Medulla oblongata (tissue), 1 donor: Measurements from ENCODE around the gene LIMA1.
"Not testable (repeated sequence)": the region's sequence is repeated elsewhere in the genome, so short reads cannot be mapped to it uniquely, and the experiment has no call there.

Experiments
- DNase-seq: peaks from one replicate; pipeline ENCODE4 v3.0.0-alpha.2; 2015; ENCODE audit errors: extremely low spot score

LIMA1 gene

DNA sequence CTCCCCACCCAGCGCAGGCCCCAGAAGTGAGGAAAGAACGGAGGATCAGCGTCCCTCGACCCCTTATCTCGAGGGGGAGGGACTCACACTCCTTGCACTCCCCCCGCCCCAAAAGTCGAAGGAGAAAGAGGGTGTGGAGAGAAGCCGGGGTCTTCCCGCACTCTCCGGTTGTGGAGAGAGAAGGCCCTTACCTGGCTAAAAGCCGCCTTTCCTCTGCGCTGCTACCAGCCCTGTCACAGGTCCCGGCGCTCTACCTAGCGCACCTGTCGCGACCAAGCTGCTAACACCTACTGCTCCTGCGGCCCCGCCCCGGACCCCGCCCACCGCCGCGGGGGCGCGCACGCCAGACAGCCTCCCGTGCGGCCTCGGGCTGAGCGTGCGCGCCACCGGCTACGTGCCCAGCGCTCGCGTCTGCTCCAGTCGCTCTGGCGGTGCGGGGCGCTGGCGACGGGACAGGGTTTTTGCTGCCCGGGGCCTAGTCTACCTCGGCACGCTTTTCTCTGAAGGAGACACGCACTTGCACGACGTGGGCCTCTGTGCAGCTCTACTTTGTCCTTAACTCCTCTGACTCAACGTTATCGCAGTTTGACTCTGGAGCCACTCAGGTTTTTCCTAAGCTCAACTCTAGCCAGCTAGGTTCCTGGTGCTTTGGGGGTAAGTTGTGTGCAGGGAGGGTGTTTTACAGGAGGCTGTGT lies at the start of gene LIMA1:
Gene LIMA1, minus strand, starts transcription at position 292 of the 695 bp plus-strand sequence. CDS start 34,769 bp downstream, outside the sequence.
- DNase-seq = peak; percentile 86

DNA sequence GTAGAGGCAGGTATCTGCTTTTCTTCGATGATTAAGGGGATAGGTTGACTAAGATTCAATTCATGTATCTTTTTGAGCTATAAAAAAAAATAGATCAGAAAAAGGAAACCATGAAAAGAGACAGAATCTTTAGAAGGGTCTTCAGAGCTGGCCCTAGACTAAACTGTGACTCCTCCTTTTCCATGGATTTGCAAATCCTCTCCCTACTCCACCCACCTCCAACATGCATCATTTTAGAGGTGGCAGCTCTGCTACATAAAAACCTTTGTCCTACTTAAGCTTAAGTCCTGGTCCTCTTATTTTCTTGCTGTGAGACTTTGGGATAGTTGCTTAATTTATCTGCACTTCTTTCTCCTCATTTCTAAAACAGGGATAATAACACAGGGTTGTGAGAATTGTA lies 48.4 kb upstream of the LIMA1 start:
- no peak for DNase-seq

DNA sequence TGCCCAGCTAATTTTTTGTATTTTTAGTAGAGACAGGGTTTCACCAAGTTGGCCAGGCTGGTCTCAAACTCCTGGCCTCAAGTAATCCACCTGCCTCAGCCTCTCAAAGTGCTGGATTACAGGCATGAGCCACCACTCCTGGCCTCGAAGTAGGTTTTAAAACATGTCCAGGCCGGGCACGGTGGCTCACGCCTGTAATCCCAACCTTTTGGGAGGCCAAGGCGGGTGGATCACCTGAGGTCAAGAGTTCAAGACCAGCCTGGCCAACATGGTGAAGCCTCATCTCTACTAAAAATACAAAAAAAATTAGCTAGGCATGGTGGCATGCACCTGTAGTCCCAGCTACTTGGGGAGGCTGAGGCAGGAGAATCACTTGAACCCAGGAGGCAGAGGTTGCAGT lies 45.3 kb upstream of the LIMA1 start:
- not testable (repeated sequence) for DNase-seq

DNA sequence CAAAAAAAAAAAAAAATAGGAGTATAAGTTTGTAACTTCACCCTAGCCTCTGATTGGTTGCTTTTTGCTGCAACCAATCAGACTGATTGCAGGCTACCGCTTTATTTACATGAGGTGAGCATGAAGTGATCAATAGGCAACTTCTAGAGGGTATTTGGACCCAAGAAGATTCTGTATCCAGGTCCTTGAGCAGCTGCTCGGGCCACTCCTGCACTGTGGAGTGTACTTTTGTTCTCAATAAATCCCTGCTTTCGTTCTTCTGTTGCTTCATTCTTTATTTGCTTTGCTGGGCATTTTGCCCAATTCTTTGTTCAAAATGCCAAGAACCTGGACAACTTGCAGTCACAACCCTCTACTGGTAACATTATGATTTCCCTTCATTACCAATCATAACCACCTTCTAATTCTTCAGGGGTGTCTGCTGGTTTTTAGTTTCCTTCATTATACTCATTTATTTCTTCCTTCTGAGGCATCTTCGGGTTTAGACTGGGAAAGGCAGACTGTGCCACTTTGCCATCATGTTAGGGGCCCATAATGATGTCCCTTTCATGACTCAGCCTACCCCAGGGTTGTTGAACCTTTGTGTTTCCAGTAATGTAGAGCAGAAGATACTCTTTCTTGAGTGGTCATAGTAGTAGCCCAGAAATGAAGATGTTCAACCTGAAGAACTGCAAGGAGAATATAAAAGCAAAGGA lies 43.4 kb upstream of the LIMA1 start:
- DNase-seq = peak; percentile 23

GRCh38 chr12:50325890-50326391 lies 42.6 kb upstream of the LIMA1 start:
- DNase-seq = no peak

DNA sequence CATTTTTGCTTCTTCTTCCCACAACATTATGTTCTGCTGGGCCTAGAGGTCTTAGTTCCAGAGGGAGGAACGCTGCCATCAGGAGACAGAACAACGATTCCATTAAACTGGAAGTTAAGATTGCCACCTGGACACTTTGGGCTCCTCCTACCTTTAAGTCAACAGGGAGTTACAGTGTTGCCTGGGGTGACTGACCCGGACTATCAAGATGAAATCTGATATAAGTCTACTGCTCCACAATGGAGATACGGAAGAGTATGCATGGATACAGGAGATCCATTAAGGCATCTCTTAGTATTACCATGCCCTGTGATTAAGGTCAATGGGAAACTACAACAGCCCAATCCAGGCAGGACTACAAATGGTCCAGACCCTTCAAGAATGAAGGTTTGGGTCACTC lies 41.5 kb upstream of the LIMA1 start:
- DNase-seq = not testable (repeated sequence)

DNA sequence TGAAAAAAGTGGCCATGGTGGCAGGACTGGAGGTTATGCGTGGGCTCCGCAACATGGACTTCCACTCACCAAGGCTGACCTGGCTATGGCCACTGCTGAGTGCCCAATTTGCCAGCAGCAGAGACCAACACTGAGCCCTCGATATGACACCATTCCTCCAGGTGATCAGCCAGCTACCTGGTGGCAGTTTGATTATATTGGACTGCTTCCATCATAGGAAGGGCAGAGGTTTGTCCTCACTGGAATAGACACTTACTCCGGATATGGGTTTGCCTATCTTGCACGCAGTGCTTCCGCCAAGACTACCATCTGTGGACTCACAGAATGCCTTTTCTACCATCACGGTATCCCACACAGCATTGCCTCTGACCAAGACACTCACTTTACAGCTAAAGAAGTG lies 40.8 kb upstream of the LIMA1 start:
- DNase-seq = not testable (repeated sequence)

- no peak for DNase-seq
Observed at GRCh38 chr12:50322206-50322605, 38.9 kb upstream of the LIMA1 start.

DNA sequence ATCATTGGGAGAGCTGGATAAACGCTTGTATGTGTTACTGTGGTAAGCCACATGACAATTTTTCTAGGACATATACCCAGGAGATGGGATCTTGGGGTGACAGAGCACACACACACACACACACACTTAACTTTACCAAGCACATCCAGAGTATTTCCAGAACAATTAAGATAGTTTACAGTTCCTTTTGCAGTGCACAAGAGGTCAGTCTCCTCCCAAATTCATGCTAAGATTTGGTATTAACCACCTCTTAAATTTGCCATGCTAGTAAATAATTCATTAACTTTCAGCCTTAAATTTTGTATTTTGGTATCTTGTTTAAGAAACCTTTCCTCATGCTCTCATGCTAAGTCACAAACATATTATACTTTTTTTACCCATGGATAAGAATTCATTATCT lies 33.9 kb upstream of the LIMA1 start:
- DNase-seq = no peak

DNA sequence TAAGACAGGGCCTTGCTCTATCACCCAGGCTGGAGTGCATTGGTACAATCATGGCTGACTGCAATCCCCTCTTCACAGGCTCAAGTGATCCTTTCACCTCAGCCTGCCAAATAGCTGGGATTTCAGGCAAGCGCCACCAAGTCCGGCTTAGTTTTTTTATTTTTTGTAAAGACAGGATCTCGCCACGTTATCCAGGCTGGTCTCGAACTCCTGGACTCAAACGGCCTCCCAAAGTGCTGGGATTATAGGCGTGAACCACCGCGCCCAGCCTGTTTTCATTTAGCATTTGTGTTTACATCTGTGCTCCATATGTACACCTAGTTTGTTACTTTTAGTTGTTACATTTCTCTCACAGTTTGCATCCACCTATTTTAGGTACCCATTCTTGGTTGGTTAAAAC lies 32.5 kb upstream of the LIMA1 start:
- no peak for DNase-seq

- DNase-seq = peak; percentile 12
Observed at GRCh38 chr12:50314636-50315312, 31.5 kb upstream of the LIMA1 start.

DNA sequence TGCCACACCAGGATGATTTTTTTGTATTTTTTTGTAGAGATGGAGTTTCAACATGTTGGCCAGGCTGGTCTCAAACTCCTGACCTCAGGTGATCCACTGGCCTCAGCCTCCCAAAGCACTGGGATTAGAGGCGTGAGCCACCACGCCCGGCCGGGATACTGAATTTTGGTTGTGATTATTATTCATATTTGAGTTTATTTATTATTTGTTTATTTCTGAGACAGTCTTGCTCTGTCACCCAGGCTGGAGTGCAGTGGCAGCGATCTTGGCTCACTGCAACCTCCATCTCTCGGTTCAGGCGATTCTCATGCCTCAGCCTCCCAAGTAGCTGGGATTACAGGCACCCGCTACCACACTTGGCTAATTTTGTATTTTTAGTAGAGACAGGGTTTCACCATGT lies 30.7 kb upstream of the LIMA1 start:
- DNase-seq = not testable (repeated sequence)

DNA sequence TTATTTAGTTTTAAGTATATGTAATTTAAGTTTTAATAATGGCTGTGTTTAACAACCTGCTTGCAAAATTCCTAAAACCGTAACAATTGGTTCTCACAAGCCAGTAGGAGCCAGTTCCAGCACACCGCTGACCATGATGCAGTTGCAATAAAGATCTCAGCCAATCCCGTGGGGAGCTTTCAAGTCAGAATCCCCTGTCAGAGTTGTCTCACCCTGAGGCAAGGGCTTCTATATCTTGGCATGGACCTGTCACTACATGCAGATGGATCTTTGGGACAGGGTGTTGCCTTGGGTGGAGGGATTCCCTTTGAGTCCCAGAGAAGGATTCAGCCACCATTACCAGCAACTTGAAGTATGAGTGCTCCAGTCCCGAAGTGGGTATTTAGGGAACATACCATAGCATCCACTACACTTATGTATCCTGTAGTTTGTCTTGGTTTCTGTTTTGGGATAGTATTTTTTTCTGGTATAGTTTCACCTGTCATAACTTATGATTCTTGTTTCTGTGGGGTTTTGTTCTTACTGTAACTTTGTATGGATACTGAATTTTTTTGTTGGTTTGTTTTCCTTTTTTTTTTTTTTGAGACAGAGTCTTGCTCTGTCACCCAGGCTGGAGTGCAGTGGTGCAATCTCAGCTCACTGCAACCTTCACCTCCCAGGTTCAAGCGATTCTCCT lies 30.1 kb upstream of the LIMA1 start:
- DNase-seq = no peak

- not testable (repeated sequence) for DNase-seq
Observed at GRCh38 chr12:50311858-50312609, 28.7 kb upstream of the LIMA1 start.

DNA sequence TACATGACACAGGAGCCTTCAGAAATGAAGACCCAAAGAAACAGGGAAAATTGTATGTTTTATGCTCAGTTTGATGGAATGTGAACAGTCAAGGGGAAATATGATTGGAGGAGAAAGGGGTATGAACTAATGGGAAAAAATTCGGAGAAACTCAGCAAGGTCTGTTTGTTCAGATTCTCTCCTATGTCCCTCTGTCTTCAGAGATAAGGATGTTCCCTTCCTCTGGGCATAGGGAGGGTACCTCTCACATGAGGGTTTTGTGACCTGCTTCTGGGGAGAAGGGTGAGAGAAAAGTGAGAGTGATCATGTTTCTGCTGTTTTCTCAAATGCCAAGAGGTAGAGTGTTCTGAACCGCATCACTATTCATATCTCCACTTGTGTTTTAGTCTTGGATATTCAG lies 26.6 kb upstream of the LIMA1 start:
- DNase-seq = no peak

- DNase-seq = no peak
Observed at GRCh38 chr12:50302686-50303085, 19.4 kb upstream of the LIMA1 start.

DNA sequence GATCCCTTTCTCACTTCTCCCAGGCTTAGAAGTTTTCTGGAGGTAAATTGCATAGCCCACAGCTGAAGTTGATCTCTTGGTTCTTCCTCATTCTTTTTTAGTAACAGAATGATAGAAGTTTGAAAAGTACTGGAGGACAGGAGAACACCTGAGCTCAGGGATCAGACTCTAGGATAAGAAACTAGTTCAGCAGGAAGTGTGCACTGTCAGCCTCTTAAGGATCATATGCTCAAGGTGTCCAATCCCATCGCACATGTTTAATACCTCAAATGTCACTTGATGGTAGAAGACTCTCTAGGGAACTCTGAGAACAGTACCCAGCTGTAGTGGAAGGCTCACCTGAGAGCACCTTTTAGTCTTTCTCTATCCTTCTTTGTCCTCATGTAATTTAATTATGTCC lies 14.7 kb upstream of the LIMA1 start:
- no peak for DNase-seq

GRCh38 chr12:50297027-50297426 lies 13.7 kb upstream of the LIMA1 start:
- DNase-seq = no peak

GRCh38 chr12:50296554-50296953 lies 13.2 kb upstream of the LIMA1 start:
- DNase-seq = no peak

- DNase-seq = no peak
Observed at GRCh38 chr12:50291377-50291776, 8.1 kb upstream of the LIMA1 start.

GRCh38 chr12:50290692-50291091 lies 7.4 kb upstream of the LIMA1 start:
- DNase-seq = not testable (repeated sequence)
